Measurements from ENCODE around the gene AP2A2.
"Not testable (repeated sequence)": the region's sequence is repeated elsewhere in the genome, so short reads cannot be mapped to it uniquely, and the experiment has no call there.

AP2A2 gene

GRCh38 chr11:953512-953911 is 27.8 kb downstream of the AP2A2 start:
- DNase-seq (ENCODE audit: low read depth in 2 of 2, low spot score in 1 of 2), result no peak

- no peak for DNase-seq (ENCODE audit: low read depth in 2 of 2, low spot score in 1 of 2)
Measured at GRCh38 chr11:954392-955153, 28.9 kb downstream of the AP2A2 start.

GRCh38 chr11:955154-956063 is 29.7 kb downstream of the AP2A2 start:
- DNase-seq (ENCODE audit: low read depth in 2 of 2, low spot score in 1 of 2), result no peak

- DNase-seq (ENCODE audit: low read depth in 2 of 2, low spot score in 1 of 2), result no peak
Measured at GRCh38 chr11:957212-957920, 31.7 kb downstream of the AP2A2 start.

- no peak for DNase-seq (ENCODE audit: low read depth in 2 of 2, low spot score in 1 of 2)
Measured at GRCh38 chr11:958101-958500, 32.4 kb downstream of the AP2A2 start.

- DNase-seq (ENCODE audit: low read depth in 2 of 2, low spot score in 1 of 2), result no peak
Measured at GRCh38 chr11:959027-959426, 33.4 kb downstream of the AP2A2 start.

GRCh38 chr11:959608-960007 is 33.9 kb downstream of the AP2A2 start:
- no peak for DNase-seq (ENCODE audit: low read depth in 2 of 2, low spot score in 1 of 2)

GRCh38 chr11:961310-961920 is 35.7 kb downstream of the AP2A2 start:
- DNase-seq (ENCODE audit: low read depth in 2 of 2, low spot score in 1 of 2), result not testable (repeated sequence)

- DNase-seq (ENCODE audit: low read depth in 2 of 2, low spot score in 1 of 2), result no peak
Measured at GRCh38 chr11:961921-962320, 36.3 kb downstream of the AP2A2 start.

GRCh38 chr11:962688-963087 is 37.0 kb downstream of the AP2A2 start:
- DNase-seq (ENCODE audit: low read depth in 2 of 2, low spot score in 1 of 2), result no peak

GRCh38 chr11:963852-964251 is 38.2 kb downstream of the AP2A2 start:
- no peak for DNase-seq (ENCODE audit: low read depth in 2 of 2, low spot score in 1 of 2)

GRCh38 chr11:965206-965775 is 39.6 kb downstream of the AP2A2 start:
- no peak for DNase-seq (ENCODE audit: low read depth in 2 of 2, low spot score in 1 of 2)

- no peak for DNase-seq (ENCODE audit: low read depth in 2 of 2, low spot score in 1 of 2)
Measured at GRCh38 chr11:967995-968751, 42.5 kb downstream of the AP2A2 start.

- no peak for DNase-seq (ENCODE audit: low read depth in 2 of 2, low spot score in 1 of 2)
Measured at GRCh38 chr11:968822-969221, 43.2 kb downstream of the AP2A2 start.

GRCh38 chr11:969651-970205 is 44.1 kb downstream of the AP2A2 start:
- DNase-seq (ENCODE audit: low read depth in 2 of 2, low spot score in 1 of 2), result no peak

- DNase-seq (ENCODE audit: low read depth in 2 of 2, low spot score in 1 of 2), result no peak
Measured at GRCh38 chr11:970319-970871, 44.7 kb downstream of the AP2A2 start.

- DNase-seq (ENCODE audit: low read depth in 2 of 2, low spot score in 1 of 2), result no peak
Measured at GRCh38 chr11:971092-971690, 45.5 kb downstream of the AP2A2 start.

GRCh38 chr11:971731-972365 is 46.2 kb downstream of the AP2A2 start:
- no peak for DNase-seq (ENCODE audit: low read depth in 2 of 2, low spot score in 1 of 2)

Data from stimulated activated CD8-positive, alpha-beta memory T cell treated with anti-CD3 and anti-CD28 coated beads, Interleukin-4, amount 100 ng/mL, for 1 hour (primary cell).